ENCODE results near the gene DIPK1A.

DIPK1A gene

DNA sequence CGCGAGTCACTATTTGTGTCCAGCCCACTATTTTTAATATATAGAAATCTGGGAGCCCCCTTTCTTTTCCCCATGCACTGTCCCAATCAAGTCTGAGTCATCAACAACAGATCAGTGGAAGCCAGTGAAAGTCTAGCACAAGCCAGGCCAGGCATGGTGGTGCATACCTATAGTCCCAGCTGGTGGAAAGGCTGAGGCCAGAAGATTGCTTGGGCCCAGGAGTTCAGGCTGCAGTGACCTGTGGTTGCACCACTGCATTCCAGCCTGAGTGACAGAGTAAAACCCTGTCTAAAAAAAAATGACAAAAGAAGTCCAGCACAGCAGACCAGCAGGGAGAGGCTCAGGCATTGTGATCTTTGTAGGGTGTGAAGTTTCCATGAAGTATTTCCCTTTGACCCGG lies 138.4 kb downstream of the DIPK1A start:
- H3K27ac ChIP-seq (ENCODE audit: low read length) = no peak overlapping the region
- H3K4me1 ChIP-seq (ENCODE audit: control insufficient read depth, low read depth, low read length) = no peaks in the 10 kb centered on the region
- no peaks in the 10 kb centered on the region for H3K27me3 ChIP-seq (ENCODE audit: control insufficient read depth, insufficient read depth, low read length)

DNA sequence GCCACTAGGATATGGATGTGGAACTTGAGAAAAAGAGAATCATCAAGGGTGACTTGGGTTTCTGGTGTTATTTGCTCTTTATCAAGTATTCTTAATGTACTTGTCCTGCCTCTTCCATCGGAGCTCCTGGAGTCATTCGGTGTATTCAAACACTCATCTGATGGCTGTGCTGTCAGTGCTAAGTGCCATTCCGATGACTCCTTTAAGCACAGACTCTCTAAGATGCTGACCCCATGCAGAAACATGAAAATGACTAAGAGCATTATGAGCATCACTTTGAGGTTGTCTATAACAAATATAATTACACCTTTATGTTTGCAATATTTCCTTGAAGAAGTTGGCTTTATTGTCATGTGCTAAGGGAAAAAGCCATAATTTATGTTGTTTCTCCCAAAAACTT lies 140.7 kb downstream of the DIPK1A start:
- Histone ChIP-seq H3K4me3 (ENCODE audit: low read length) (no peak overlapping the region), H3K4me1 (ENCODE audit: control insufficient read depth, low read depth, low read length) (no peaks in the 10 kb centered on the region), H3K9ac (ENCODE audit: low read length) (no peak overlapping the region), H3K27ac (ENCODE audit: low read length) (no peak overlapping the region), H3K9me3 (ENCODE audit: control insufficient read depth, low read depth, low read length) (no peaks in the 10 kb centered on the region), H3K36me3 (ENCODE audit: control insufficient read depth, low read depth, low read length) (no peaks in the 10 kb centered on the region), H3K27me3 (ENCODE audit: control insufficient read depth, insufficient read depth, low read length) (no peaks in the 10 kb centered on the region)

More for the DNA sequence above, 138.4 kb downstream of the DIPK1A start:
- Histone ChIP-seq H3K9ac (ENCODE audit: low read length) (no peak overlapping the region), H3K36me3 (ENCODE audit: control insufficient read depth, low read depth, low read length) (no peaks in the 10 kb centered on the region), H3K9me3 (ENCODE audit: control insufficient read depth, low read depth, low read length) (no peaks in the 10 kb centered on the region), H3K4me3 (ENCODE audit: low read length) (no peak overlapping the region)

DNA sequence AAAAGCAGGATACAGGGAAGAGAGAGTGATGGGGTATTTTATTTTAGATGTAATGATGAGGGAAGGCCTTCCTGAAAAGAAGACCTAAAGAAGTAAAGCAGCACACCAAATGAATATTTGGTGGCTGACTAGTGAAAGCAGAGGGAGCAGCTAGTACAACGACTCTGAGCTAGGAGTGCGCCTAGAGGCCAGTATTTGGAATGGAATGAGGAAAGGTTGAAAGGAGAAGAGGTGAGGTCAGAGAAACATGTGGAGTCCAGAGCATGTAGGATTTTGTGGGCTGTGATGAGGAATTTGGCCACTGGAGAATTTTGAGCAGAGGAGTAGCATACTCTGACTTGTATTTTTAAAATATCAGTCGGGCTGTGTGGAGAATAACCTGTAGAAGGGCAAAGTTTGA lies 141.2 kb downstream of the DIPK1A start:
- H3K9ac ChIP-seq (ENCODE audit: low read length) = no peak overlapping the region
- H3K4me1 ChIP-seq (ENCODE audit: control insufficient read depth, low read depth, low read length) = no peaks in the 10 kb centered on the region
- no peaks in the 10 kb centered on the region for H3K27me3 ChIP-seq (ENCODE audit: control insufficient read depth, insufficient read depth, low read length)
- no peak overlapping the region for H3K27ac ChIP-seq (ENCODE audit: low read length)
- H3K9me3 ChIP-seq (ENCODE audit: control insufficient read depth, low read depth, low read length) = no peaks in the 10 kb centered on the region
- H3K4me3 ChIP-seq (ENCODE audit: low read length) = no peak overlapping the region
- no peaks in the 10 kb centered on the region for H3K36me3 ChIP-seq (ENCODE audit: control insufficient read depth, low read depth, low read length)

DNA sequence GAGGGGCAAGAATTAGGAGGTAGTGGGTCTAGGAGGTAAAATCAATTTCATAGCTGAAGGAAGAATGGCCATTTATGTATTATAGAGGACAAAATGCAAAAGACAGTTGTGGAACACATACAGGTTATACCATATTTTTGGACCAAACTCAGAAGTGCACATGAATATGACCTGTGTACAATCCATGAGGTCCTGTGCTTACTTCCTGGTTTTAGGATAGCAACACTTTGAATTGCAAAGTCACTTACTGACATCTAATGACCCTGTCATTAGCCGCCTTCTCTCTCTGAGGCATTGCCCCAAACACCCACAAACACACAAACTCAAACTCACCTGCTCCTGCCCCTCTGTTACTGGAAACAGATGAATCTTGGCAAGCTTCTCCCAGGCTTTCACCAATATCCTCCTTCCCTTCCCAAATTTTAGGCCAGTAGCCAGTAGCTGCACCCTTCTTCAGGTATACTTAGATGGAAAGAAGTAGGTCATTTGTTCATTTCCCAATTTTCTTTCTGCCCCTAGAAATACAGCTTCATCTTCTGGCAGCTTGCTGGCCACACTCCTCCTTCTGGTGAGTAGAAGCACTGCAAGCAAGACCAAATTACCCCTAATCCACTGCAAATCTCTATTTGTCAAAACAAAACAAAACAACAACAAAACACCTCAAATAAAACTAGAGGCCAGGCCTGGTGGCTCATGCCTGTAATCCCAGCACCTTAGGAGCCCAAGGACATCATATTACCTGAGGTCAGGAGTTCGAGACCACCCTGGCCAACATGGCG lies 143.1 kb downstream of the DIPK1A start:
- no peak overlapping the region for H3K9ac ChIP-seq (ENCODE audit: low read length)

DNA sequence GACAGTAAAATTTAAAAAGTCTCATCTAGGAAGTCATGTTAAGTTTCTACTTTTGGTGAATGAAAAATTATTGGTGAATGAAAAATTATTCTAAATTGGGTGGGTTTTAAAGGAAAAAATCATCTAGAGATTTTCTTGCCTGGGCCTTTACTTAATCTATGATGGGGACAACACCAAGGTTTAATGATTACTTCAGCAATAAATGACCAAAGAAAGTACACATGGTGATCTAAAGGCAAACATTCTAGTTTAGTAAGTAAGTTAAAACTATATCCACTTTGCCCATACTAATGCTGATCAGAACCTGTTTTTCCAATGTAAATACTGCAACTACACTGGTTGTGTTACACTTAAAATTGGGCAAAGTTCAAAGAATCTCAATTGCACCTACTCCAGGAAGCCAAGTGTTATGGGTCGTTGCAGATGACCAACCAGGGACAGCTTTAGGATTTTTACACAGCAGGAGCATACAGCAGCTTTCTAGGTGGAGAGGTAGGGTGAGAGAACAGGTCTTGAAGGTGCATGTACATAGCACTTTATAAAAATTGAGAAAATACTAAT lies 144.0 kb downstream of the DIPK1A start:
- no peak overlapping the region for H3K4me3 ChIP-seq (ENCODE audit: low read length)
- H3K27ac ChIP-seq (ENCODE audit: low read length) = no peak overlapping the region
- no peaks in the 10 kb centered on the region for H3K4me1 ChIP-seq (ENCODE audit: control insufficient read depth, low read depth, low read length)
- H3K9me3 ChIP-seq (ENCODE audit: control insufficient read depth, low read depth, low read length) = no peaks in the 10 kb centered on the region
- H3K36me3 ChIP-seq (ENCODE audit: control insufficient read depth, low read depth, low read length) = no peaks in the 10 kb centered on the region
- no peak overlapping the region for H3K9ac ChIP-seq (ENCODE audit: low read length)
- no peaks in the 10 kb centered on the region for H3K27me3 ChIP-seq (ENCODE audit: control insufficient read depth, insufficient read depth, low read length)

More for the DNA sequence above, 143.1 kb downstream of the DIPK1A start:
- Histone ChIP-seq H3K9me3 (ENCODE audit: control insufficient read depth, low read depth, low read length) (no peaks in the 10 kb centered on the region), H3K27me3 (ENCODE audit: control insufficient read depth, insufficient read depth, low read length) (no peaks in the 10 kb centered on the region), H3K36me3 (ENCODE audit: control insufficient read depth, low read depth, low read length) (no peaks in the 10 kb centered on the region), H3K4me3 (ENCODE audit: low read length) (no peak overlapping the region), H3K4me1 (ENCODE audit: control insufficient read depth, low read depth, low read length) (no peaks in the 10 kb centered on the region), H3K27ac (ENCODE audit: low read length) (no peak overlapping the region)

DNA sequence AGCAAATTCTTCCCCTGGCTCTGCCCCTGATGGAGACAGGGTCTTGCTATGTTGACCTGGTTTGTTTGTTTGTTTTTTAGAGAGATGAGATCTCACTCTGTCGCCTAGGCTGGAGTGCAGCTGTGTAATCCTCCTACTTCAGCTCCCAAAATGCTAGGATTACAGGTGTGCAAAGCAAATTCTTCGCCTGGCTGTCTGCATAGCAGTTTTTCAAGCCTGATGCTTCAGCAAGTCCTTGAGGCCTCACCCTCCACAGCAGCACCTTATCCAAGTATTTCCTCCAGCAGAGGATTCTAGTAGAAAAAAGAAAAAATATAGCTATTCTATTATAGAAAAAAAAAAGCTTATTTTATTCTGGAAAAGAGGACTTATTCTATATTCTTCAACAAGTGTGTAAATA lies 144.5 kb downstream of the DIPK1A start:
- Histone ChIP-seq H3K4me1 (ENCODE audit: control insufficient read depth, low read depth, low read length) (no peaks in the 10 kb centered on the region), H3K27me3 (ENCODE audit: control insufficient read depth, insufficient read depth, low read length) (no peaks in the 10 kb centered on the region), H3K27ac (ENCODE audit: low read length) (no peak overlapping the region), H3K4me3 (ENCODE audit: low read length) (no peak overlapping the region), H3K9ac (ENCODE audit: low read length) (no peak overlapping the region), H3K36me3 (ENCODE audit: control insufficient read depth, low read depth, low read length) (no peaks in the 10 kb centered on the region), H3K9me3 (ENCODE audit: control insufficient read depth, low read depth, low read length) (no peaks in the 10 kb centered on the region)

DNA sequence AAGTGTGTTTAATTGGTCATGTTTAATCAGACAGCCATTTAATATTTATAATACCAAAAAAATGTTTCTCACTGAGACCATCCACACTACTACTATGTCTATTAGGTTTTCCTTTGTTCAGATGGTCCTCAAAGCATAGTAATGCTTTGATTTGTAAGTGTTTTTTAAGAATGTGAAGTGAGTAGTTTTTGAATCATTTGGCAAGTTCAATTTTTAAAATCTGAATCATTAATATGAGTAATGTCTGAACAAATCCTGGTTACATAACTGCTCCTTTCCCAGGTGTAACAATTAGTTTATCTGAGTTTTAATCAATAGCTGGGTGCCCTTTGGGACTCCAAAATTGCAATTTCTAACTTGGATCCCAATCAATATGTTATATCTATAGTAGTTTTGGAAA lies 152.9 kb downstream of the DIPK1A start:
- Histone ChIP-seq H3K27me3 (ENCODE audit: control insufficient read depth, insufficient read depth, low read length) (no peaks in the 10 kb centered on the region), H3K4me1 (ENCODE audit: control insufficient read depth, low read depth, low read length) (no peaks in the 10 kb centered on the region), H3K27ac (ENCODE audit: low read length) (no peak overlapping the region), H3K36me3 (ENCODE audit: control insufficient read depth, low read depth, low read length) (no peaks in the 10 kb centered on the region), H3K9me3 (ENCODE audit: control insufficient read depth, low read depth, low read length) (no peaks in the 10 kb centered on the region), H3K4me3 (ENCODE audit: low read length) (no peak overlapping the region), H3K9ac (ENCODE audit: low read length) (no peak overlapping the region)

DNA sequence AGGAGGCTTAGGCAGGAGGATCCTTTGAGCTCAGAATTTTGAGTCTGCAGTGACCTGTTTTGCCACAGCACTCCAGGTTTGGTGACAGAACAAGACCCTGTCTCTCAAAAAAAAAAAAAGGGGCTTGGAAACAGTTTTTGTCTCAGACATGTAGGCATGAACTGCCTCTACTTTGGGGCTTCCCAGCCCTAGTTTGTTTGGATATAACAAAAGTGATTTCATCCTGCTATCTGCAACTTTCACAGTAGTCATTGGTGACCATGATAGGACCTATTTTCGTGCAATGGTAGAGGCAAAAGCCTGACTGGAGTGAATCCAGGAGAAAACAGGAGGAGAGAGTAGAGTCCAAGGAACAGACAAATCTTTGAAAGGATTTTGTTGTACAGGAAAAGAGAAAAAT lies 156.0 kb downstream of the DIPK1A start:
- Histone ChIP-seq H3K27me3 (ENCODE audit: control insufficient read depth, insufficient read depth, low read length) (no peaks in the 10 kb centered on the region), H3K36me3 (ENCODE audit: control insufficient read depth, low read depth, low read length) (no peaks in the 10 kb centered on the region), H3K9ac (ENCODE audit: low read length) (no peak overlapping the region), H3K4me1 (ENCODE audit: control insufficient read depth, low read depth, low read length) (no peaks in the 10 kb centered on the region), H3K27ac (ENCODE audit: low read length) (no peak overlapping the region), H3K4me3 (ENCODE audit: low read length) (no peak overlapping the region), H3K9me3 (ENCODE audit: control insufficient read depth, low read depth, low read length) (no peaks in the 10 kb centered on the region)

DNA sequence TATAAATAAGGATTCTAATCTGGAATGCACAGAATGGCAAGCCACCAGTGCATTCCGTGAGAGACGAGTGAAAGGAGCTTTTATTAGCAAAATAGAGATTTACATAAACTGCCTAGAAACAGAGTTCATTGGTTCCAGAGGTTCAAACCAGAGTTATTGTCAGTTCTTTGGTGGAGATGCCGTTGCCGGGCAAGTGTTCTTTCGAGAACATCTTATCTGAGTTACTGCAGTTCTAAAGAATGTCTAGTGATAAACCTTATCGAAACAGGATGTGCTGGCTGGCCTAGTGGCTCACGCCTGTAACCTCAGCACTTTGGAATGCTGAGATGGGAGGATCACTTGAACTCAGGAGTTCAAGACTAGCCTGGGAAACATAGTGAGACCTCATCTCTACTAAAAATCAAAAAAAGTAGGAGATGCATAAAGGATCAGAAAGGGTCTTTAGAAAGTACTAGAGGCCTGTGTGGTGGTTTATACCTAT lies 156.5 kb downstream of the DIPK1A start:
- Histone ChIP-seq H3K9me3 (ENCODE audit: control insufficient read depth, low read depth, low read length) (no peaks in the 10 kb centered on the region), H3K27ac (ENCODE audit: low read length) (no peak overlapping the region), H3K36me3 (ENCODE audit: control insufficient read depth, low read depth, low read length) (no peaks in the 10 kb centered on the region), H3K4me1 (ENCODE audit: control insufficient read depth, low read depth, low read length) (no peaks in the 10 kb centered on the region), H3K4me3 (ENCODE audit: low read length) (no peak overlapping the region), H3K9ac (ENCODE audit: low read length) (no peak overlapping the region), H3K27me3 (ENCODE audit: control insufficient read depth, insufficient read depth, low read length) (no peaks in the 10 kb centered on the region)

DNA sequence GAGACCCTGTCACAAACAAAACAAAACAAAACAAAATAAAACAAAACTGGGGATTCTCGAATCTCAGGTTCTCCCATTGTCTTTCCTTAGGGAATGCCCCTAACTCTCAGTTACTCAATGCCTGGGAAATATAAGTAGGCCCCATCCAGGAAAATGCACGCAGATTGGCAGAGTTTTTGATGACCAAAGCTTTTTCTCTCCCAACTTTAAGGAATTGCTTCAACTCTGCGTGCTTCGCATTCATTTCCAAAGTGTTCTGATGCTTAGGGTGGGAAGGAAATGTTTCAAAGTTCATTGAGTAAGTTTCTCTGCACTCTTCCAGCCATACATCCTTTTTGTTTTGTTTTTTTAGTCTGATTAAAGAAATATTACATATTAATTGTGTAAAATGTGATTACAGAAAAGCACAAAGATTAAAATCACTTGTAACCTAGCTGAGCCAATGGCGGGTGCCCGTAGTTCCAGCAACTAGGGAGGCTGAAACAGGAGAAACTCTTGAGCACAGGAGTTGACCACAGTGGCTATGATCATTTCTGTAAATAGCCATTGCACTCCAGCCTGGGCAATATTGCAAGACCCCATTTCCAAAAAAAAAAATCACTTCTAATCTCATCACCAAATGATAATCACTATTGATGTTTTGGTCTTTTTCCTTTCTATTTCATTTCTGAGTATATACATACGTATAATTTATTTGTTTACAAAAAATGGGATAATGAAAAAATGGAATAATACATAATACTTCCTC lies 157.9 kb downstream of the DIPK1A start:
- H3K27me3 ChIP-seq (ENCODE audit: control insufficient read depth, insufficient read depth, low read length) = no peaks in the 10 kb centered on the region
- H3K9me3 ChIP-seq (ENCODE audit: control insufficient read depth, low read depth, low read length) = no peaks in the 10 kb centered on the region
- H3K27ac ChIP-seq (ENCODE audit: low read length) = no peak overlapping the region
- H3K4me1 ChIP-seq (ENCODE audit: control insufficient read depth, low read depth, low read length) = no peaks in the 10 kb centered on the region
- no peaks in the 10 kb centered on the region for H3K36me3 ChIP-seq (ENCODE audit: control insufficient read depth, low read depth, low read length)
- no peak overlapping the region for H3K4me3 ChIP-seq (ENCODE audit: low read length)
- H3K9ac ChIP-seq (ENCODE audit: low read length) = no peak overlapping the region

DNA sequence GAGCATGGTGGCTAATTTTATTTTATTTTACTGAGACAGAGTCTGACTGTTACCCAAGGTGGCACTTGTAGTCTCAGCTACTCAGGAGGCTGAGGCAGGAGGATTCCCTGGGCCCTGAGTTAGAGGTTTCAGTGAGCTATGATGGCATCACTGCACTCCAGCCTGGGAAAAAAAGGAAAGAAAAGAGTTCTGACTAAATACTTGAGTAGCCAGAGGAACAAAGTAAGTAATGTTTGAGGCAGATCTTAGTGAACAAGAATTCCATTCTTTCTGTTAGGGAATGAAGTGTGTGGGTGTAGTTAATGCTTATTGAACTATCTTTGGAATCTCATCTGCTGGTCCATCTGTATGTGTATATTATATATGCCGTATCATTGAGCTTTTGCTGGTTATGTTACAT lies 163.3 kb downstream of the DIPK1A start:
- no peaks in the 10 kb centered on the region for H3K36me3 ChIP-seq (ENCODE audit: control insufficient read depth, low read depth, low read length)
- H3K27ac ChIP-seq (ENCODE audit: low read length) = no peak overlapping the region
- H3K9ac ChIP-seq (ENCODE audit: low read length) = no peak overlapping the region
- no peaks in the 10 kb centered on the region for H3K9me3 ChIP-seq (ENCODE audit: control insufficient read depth, low read depth, low read length)
- no peak overlapping the region for H3K4me3 ChIP-seq (ENCODE audit: low read length)
- H3K27me3 ChIP-seq (ENCODE audit: control insufficient read depth, insufficient read depth, low read length) = no peaks in the 10 kb centered on the region
- peaks cover under 1% of the 10 kb centered on the region for H3K4me1 ChIP-seq (ENCODE audit: control insufficient read depth, low read depth, low read length)
